GM12878 (cell line): ENCODE data around the gene SPHK1. TPM values are rescaled to one million over a fixed set of nuclear protein-coding genes. Genes with fewer than 3 reads are reported as not detected.

ENCODE experiments used
- ATAC-seq: fragments of 200-7000 bp; cut with Tn5 transposase; 3 replicates; pipeline ENCODE4 v1.9.1; 2020; ENCODE audit warnings: mild to moderate bottlenecking, moderate library complexity
- BruUV-seq: library from RNA; stranded (reverse); fragments of 400-500 nt; replicated peaks from 2 replicates; lab custom pipeline; 2021; lab: Mats Ljungman, UMichigan
- CTCF ChIA-PET: fragments of 300-600 bp; sonication (Branson Sonifier 250); formaldehyde crosslinking; extraction: SDS; loops from one replicate; lab custom pipeline; 2021; ENCODE audit warnings: inconsistent platforms; lab: Yijun Ruan, JAX
- POLR2A ChIA-PET: fragments of 350-600 bp; formaldehyde crosslinking; extraction: SDS; loops from one replicate; lab custom pipeline; 2021; ENCODE audit warnings: inconsistent platforms; lab: Charles Lee
- RAD21 ChIA-PET: fragments of 300-600 bp; sonication (Branson Sonifier 250); formaldehyde crosslinking; loops from one replicate; lab custom pipeline; 2023; ENCODE audit warnings: antibody characterized with exemption; ENCODE audit not compliant: unreplicated experiment; lab: Charles Lee
- SMC1A ChIA-PET: fragments of 300-600 bp; sonication (Branson Sonifier 250); formaldehyde crosslinking; loops from one replicate; lab custom pipeline; 2023; ENCODE audit not compliant: unreplicated experiment, uncharacterized antibody; lab: Charles Lee
- DNase-seq: peaks from one replicate; pipeline ENCODE4 v3.0.0-alpha.2; 2011; ENCODE audit warnings: low read depth, low spot score
- FAIRE-seq: peaks from 3 replicates; lab custom pipeline; 2011; peaks lifted over from hg19 to GRCh38; lab: Jason Lieb, UNC
- H2AFZ ChIP-seq: 2 replicates; pipeline ENCODE4 v1.6.0; 2011; ENCODE audit warnings: low read depth, low read length, control low read depth; ENCODE audit not compliant: control insufficient read depth
- H3K27ac ChIP-seq: 2 replicates; pipeline ENCODE4 v1.5.1; 2011; ENCODE audit warnings: control low read depth; ENCODE audit not compliant: control insufficient read depth, insufficient read depth
- H3K27me3 ChIP-seq, 2 experiments: replicated peaks in 1 of 2; 2 replicates each; pipeline versions ENCODE4 v1.6.0 to v1.6.1; 2011; ENCODE audit warnings: low read length in 1 of 2; ENCODE audit not compliant: control insufficient read depth in 2 of 2, insufficient read depth in 2 of 2
- H3K36me3 ChIP-seq, 2 experiments: 2 replicates each; pipeline ENCODE4 v1.5.1; 2011; ENCODE audit warnings: low read length in 1 of 2; ENCODE audit not compliant: control insufficient read depth in 2 of 2, insufficient read depth in 2 of 2
- H3K4me1 ChIP-seq: 2 replicates; pipeline ENCODE4 v1.6.1; 2011; ENCODE audit warnings: mild to moderate bottlenecking, low read length, moderate library complexity, mixed read lengths; ENCODE audit not compliant: control insufficient read depth, insufficient read depth
- H3K4me2 ChIP-seq: 2 replicates; pipeline ENCODE4 v1.6.0; 2011; ENCODE audit warnings: control low read depth; ENCODE audit not compliant: control insufficient read depth, insufficient read depth
- H3K4me3 ChIP-seq: fragments of 200-600 bp; sonication (generic); 2 replicates; pipeline ENCODE4 v1.5.1; 2016
- H3K79me2 ChIP-seq: 2 replicates; pipeline ENCODE4 v1.6.0; 2011; ENCODE audit warnings: low read length; ENCODE audit not compliant: control insufficient read depth, insufficient read depth
- H3K9ac ChIP-seq: 2 replicates; pipeline ENCODE4 v1.8.0; 2011; ENCODE audit warnings: low read length, control low read depth, mixed read lengths; ENCODE audit not compliant: control insufficient read depth, insufficient read depth
- H3K9me3 ChIP-seq: replicated peaks from 3 replicates; pipeline ENCODE4 v1.5.1; 2011; ENCODE audit warnings: mild to moderate bottlenecking, low read length; ENCODE audit not compliant: control insufficient read depth, insufficient read depth
- H4K20me1 ChIP-seq: 2 replicates; pipeline ENCODE4 v1.6.0; 2011; ENCODE audit not compliant: control insufficient read depth, insufficient read depth
- HCFC1 ChIP-seq: fragments of 150-350 bp; IDR thresholded peaks from 2 replicates; pipeline ENCODE4 v1.6.1; 2014; ENCODE audit warnings: low read length
- KLF5 ChIP-seq: fragments of 450-650 bp; IDR thresholded peaks from 2 replicates; pipeline ENCODE4 v1.6.1; 2014; ENCODE audit warnings: mild to moderate bottlenecking; ENCODE audit not compliant: partially characterized antibody
- NFIC ChIP-seq: IDR thresholded peaks from 2 replicates; pipeline ENCODE4 v1.6.1; 2012; ENCODE audit warnings: low read depth, mild to moderate bottlenecking, inconsistent platforms, low read length, moderate library complexity
- SUZ12 ChIP-seq: fragments of 200-600 bp; sonication (generic); IDR thresholded peaks from one replicate; pipeline ENCODE4 v1.6.1; 2018; ENCODE audit warnings: antibody characterized with exemption, mild to moderate bottlenecking; ENCODE audit not compliant: unreplicated experiment
- ZBED1 ChIP-seq: IDR thresholded peaks from 2 replicates; pipeline ENCODE4 v1.6.1; 2016; ENCODE audit warnings: borderline replicate concordance
- WGBS: methylation state at CpG from one replicate; pipeline ENCODE4 v1.1.6; 2016; ENCODE audit warnings: low lambda C conversion rate; ENCODE audit not compliant: insufficient replicate concordance, insufficient coverage; ENCODE audit errors: missing lambda C conversion rate; 5-methylcytosine and 5-hydroxymethylcytosine counted together
- in situ Hi-C: fragments of 300-500 bp; cut with MboI; formaldehyde crosslinking; loops from 9 replicates; pipeline ENCODE4 v1.14.3; 2018; ENCODE audit warnings: mixed read lengths
- intact Hi-C: fragments of 100-400 bp; cut with micrococcal nuclease; formaldehyde crosslinking; loops from one replicate; pipeline ENCODE4 v1.14.2; 2022; ENCODE audit not compliant: unreplicated experiment
- polyA plus RNA-seq, 11 experiments: library from polyadenylated mRNA; depleted of rRNA in 4 of 11; unstranded in 6 of 11; stranded (reverse) in 5 of 11; fragments of >200 nt; fragmentation: Nextera tagmentation in 4 of 11; fragmentation: Illumina TruSeq in 1 of 11; extraction: Ambion mirVana in 4 of 11; extraction: Trizol in 1 of 11; gene quantifications; 1 replicate in 1 of 11; 2 replicates in 10 of 11; pipeline versions ENCODE4 v1.2.1 to v1.2.3, GENCODE V29; 2011 to 2016; ENCODE audit warnings: inconsistent platforms in 2 of 11, missing spikeins in 2 of 11, low read depth in 1 of 11
- total RNA-seq, 4 experiments: library from RNA; depleted of rRNA in 3 of 4; stranded (reverse); fragments of >200 nt in 3 of 4; fragmentation: Illumina TruSeq in 1 of 4; extraction: Trizol in 1 of 4; gene quantifications; 2 replicates each; pipeline versions ENCODE4 v1.2.1 to v1.2.3, GENCODE V29; 2013 to 2021

SPHK1 gene
- total and polyA plus RNA-seq, 10 of the 15 experiments (the other 5 are each of a cell fraction or from before 2014, with no cell fraction given): 0.09 to 1.1 (median 0.36) TPM; not detected in 2

DNA sequence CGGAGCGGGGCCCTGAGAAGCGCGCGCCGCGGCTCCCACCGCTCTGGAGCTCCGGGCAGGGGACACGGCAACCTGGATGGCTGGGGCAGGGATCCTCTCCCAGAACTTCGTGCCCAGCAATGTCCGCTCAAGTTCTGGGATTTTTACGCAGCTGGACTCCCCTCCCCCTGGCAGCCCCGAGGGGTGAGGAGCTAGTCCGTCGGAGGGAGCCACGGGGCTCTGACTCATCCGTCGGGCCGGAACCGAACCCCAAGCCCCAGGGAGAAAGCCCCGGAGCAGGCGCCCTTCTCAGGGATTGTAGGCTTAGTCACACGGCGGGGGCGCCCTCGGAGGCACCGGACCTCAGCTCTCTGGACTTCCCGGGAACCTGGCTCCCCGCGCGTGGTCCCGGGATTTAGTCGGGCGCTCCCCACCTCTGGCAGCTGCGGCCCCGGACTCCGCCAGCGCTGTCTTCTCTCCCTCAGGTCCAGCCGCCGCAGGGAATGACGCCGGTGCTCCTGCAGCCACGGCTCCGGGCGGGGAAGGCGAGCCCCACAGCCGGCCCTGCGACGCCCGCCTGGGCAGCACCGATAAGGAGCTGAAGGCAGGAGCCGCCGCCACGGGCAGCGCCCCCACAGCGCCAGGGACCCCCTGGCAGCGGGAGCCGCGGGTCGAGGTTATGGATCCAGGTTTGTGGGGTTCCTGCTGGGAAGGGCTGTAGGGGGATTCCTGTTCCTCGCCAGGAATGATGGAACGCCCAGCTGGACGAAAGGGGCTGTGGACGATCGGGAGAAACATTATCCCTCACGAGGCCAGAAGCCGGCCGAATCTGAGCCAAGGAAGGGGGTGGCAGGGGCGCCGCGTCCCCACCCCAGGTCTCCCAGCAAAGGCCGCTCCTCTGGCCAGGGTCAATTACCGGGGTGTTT, 830 bp downstream of the SPHK1 start:
- peak; percentile 9; the same call in 2 of the 3 replicates for ATAC-seq
- BruUV-seq: no TSS peak
- CTCF ChIA-PET: interaction anchor here (0.7 to 4.2 kb wide), 30 partner anchors 9 to 371 kb away, joined by 3 to 46 read pairs (median 4); partner anchors contain the start of gene PRPSAP1
- H3K79me2 ChIP-seq: no peaks in the 10 kb centered on the region
- H3K4me2 ChIP-seq: peak overlapping the region; percentile 99
- peaks cover 0 to under 1% of the 10 kb centered on the region in 2 experiments; a peak in 1 of 4 replicates for H3K36me3 ChIP-seq
- RAD21 ChIA-PET: interaction anchor here (0.6 to 2.5 kb wide), 6 partner anchors 12 to 128 kb away, joined by 3 to 9 read pairs (median 4); partner anchors contain the start of gene PRPSAP1
- 10% methylated on average over 66 of the region's 74 CpGs for WGBS
- no peaks in the 10 kb centered on the region for H3K9me3 ChIP-seq
- H3K4me1 ChIP-seq: peaks cover 24% of the 10 kb centered on the region
- peak overlapping the region; percentile 75; the same call in 1 of the 2 replicates for H3K4me3 ChIP-seq
- SMC1A ChIA-PET: interaction anchor here (0.7 to 2.2 kb wide), 6 partner anchors 13 to 86 kb away, joined by 3 to 10 read pairs (median 4); partner anchors contain the start of gene PRPSAP1
- H2AFZ ChIP-seq: peak overlapping the region; percentile 84
- H3K27ac ChIP-seq: no peak overlapping the region
- no peak for TF ChIP-seq HCFC1
- TF ChIP-seq ZBED1: no peak
- no peak for TF ChIP-seq KLF5
- TF ChIP-seq NFIC: no peak
- TF ChIP-seq SUZ12: peak; percentile 51
- H3K9ac ChIP-seq: no peak overlapping the region; the same call in 1 of the 2 replicates
- peaks cover 2 to 6% of the 10 kb centered on the region in 2 experiments; a peak in 2 of 4 replicates for H3K27me3 ChIP-seq
- in situ Hi-C loops: no loop called here
- no peaks in the 10 kb centered on the region for H4K20me1 ChIP-seq
- no peak for DNase-seq
- peak; percentile 31 for FAIRE-seq
- POLR2A ChIA-PET: interaction anchor here (0.6 to 2.2 kb wide), 3 partner anchors 32 to 723 kb away, joined by 4 to 9 read pairs (median 7); partner anchors contain the start of gene PRPSAP1
- intact Hi-C loops: loop anchor here (2.0 to 10.0 kb wide), 2 partner anchors 32 to 260 kb away; partner anchors contain the start of gene PRPSAP1
